Activated CD4-positive, alpha-beta T cell treated with anti-CD3 and anti-CD28 coated beads, Interleukin-2, amount 10 ng/mL, durations not matched to agents 7 days and 5 days (primary cell): ENCODE results near the gene MCM8. TPM values are rescaled to one million over a fixed set of nuclear protein-coding genes. Genes with fewer than 3 reads are reported as not detected.

Source experiments
- CTCF ChIA-PET: fragments of 350-600 bp; sonication (Branson Sonifier 250); formaldehyde crosslinking; loops from one replicate; lab custom pipeline; 2021; ENCODE audit warnings: antibody characterized with exemption; lab: Charles Lee
- POLR2A ChIA-PET: fragments of 350-600 bp; sonication (Branson Sonifier 250); formaldehyde crosslinking; loops from one replicate; lab custom pipeline; 2021; ENCODE audit warnings: antibody characterized with exemption; lab: Charles Lee
- DNase-seq: peaks from one replicate; pipeline ENCODE4 v3.0.0-alpha.2; 2020
- H3K27ac Mint-ChIP-seq: one replicate; pipeline ENCODE4 v1.8.0; 2021; ENCODE audit warnings: mild to moderate bottlenecking, moderate library complexity, mixed read lengths
- H3K27me3 Mint-ChIP-seq: one replicate; pipeline ENCODE4 v1.8.0; 2021; ENCODE audit warnings: mixed read lengths
- H3K36me3 Mint-ChIP-seq: one replicate; pipeline ENCODE4 v1.8.0; 2021; ENCODE audit warnings: low read depth, mixed read lengths
- H3K4me1 Mint-ChIP-seq: one replicate; pipeline ENCODE4 v1.8.0; 2021; ENCODE audit warnings: mixed read lengths
- H3K4me3 Mint-ChIP-seq: one replicate; pipeline ENCODE4 v1.8.0; 2021; ENCODE audit warnings: mild to moderate bottlenecking, moderate library complexity, mixed read lengths
- H3K9me3 Mint-ChIP-seq: one replicate; pipeline ENCODE4 v1.8.0; 2021; ENCODE audit warnings: mixed read lengths
- total RNA-seq, 2 experiments: library from RNA; stranded (reverse); gene quantifications; one replicate each; pipeline ENCODE4 v1.2.3, GENCODE V29; 2021

The MCM8 gene
- total RNA-seq, 2 experiments from 2014 or later, result 32.1 to 32.4 TPM

DNA sequence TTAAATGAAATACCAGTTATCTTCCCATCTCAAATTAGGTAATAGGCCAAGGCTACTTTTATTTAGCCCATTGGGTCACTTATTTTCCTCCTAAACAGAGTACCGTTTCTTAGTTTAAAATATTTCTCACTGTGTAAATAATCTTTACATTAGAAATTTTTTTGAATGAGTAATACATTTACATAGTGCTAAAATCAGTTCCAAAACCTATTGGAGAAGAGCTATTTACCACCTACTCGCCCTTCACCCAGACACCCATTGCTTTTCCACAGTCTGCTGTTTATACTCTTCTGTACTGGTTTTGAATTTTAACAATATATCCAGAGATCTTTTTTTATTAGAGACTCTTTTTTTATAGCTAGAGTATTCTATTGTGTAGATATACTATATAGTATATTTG is 36.9 kb downstream of the MCM8 start:
- peaks cover 7% of the 10 kb centered on the region for H3K4me1 Mint-ChIP-seq
- CTCF ChIA-PET, result interaction anchor here (0.5 to 1.9 kb wide), 3 partner anchors 11 to 242 kb away, joined by 3 to 4 read pairs (median 4); no protein-coding TSS in a partner anchor
- no peak for DNase-seq
- POLR2A ChIA-PET, result no interaction called here
- H3K4me3 Mint-ChIP-seq, result no peak overlapping the region
- H3K27me3 Mint-ChIP-seq, result no peaks in the 10 kb centered on the region
- no peak overlapping the region for H3K27ac Mint-ChIP-seq
- H3K36me3 Mint-ChIP-seq, result peaks cover 36% of the 10 kb centered on the region
- no peaks in the 10 kb centered on the region for H3K9me3 Mint-ChIP-seq

- POLR2A ChIA-PET, result interaction anchor here (0.6 kb wide), 1 partner anchor 35 kb away, joined by 5 read pairs; no protein-coding TSS in a partner anchor
- Mint-ChIP-seq H3K4me3 (no peak overlapping the region), H3K27ac (no peak overlapping the region), H3K27me3 (no peaks in the 10 kb centered on the region), H3K36me3 (peaks cover 27% of the 10 kb centered on the region), H3K9me3 (no peaks in the 10 kb centered on the region), H3K4me1 (peaks cover 7% of the 10 kb centered on the region)
- CTCF ChIA-PET, result interaction anchor here (0.9 to 1.3 kb wide), 2 partner anchors 13 to 19 kb away, joined by 3 read pairs; no protein-coding TSS in a partner anchor
- DNase-seq, result no peak
Observed at GRCh38 chr20:5989539-5989938, 39.1 kb downstream of the MCM8 start.

DNA sequence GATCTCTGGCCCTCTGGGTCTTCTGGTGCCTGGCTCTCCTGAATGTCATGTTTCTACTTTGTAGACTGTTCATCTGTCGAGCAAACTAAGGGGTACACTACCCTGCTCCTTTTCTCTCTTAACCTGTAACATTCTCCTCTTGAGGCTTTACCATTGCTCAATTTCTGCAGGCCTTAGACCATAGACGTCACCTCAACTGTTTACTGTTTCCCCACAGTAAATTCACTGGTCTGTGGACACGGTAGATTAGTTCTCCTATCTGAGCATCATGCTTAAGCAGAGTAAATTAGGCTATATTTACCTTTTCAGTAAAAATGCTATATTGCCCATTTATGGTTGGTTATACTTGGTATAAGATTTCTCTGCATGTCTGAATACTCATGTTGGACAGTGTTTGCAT is 40.5 kb downstream of the MCM8 start:
- no peak overlapping the region for H3K4me3 Mint-ChIP-seq
- no peaks in the 10 kb centered on the region for H3K27me3 Mint-ChIP-seq
- no peak overlapping the region for H3K27ac Mint-ChIP-seq
- POLR2A ChIA-PET, result no interaction called here
- no peaks in the 10 kb centered on the region for H3K9me3 Mint-ChIP-seq
- no peak for DNase-seq
- peaks cover 34% of the 10 kb centered on the region for H3K36me3 Mint-ChIP-seq
- CTCF ChIA-PET, result no interaction called here
- peaks cover 16% of the 10 kb centered on the region for H3K4me1 Mint-ChIP-seq

- DNase-seq, result no peak
- H3K9me3 Mint-ChIP-seq, result no peaks in the 10 kb centered on the region
- no peak overlapping the region for H3K4me3 Mint-ChIP-seq
- ChIA-PET CTCF (no interaction called here), POLR2A (interaction anchor here (0.6 kb wide), 1 partner anchor 42 kb away, joined by 4 read pairs; no protein-coding TSS in a partner anchor)
- peaks cover 20% of the 10 kb centered on the region for H3K4me1 Mint-ChIP-seq
- H3K36me3 Mint-ChIP-seq, result peaks cover 36% of the 10 kb centered on the region
- no peaks in the 10 kb centered on the region for H3K27me3 Mint-ChIP-seq
- H3K27ac Mint-ChIP-seq, result no peak overlapping the region
Observed at GRCh38 chr20:5991623-5992441, 41.4 kb downstream of the MCM8 start.

GRCh38 chr20:5996765-5997164 is 46.3 kb downstream of the MCM8 start:
- CTCF ChIA-PET, result interaction anchor here (0.6 to 1.2 kb wide), 2 partner anchors 10 to 332 kb away, joined by 3 to 4 read pairs; no protein-coding TSS in a partner anchor
- peak; percentile 74 for DNase-seq
- H3K4me3 Mint-ChIP-seq, result no peak overlapping the region
- peak overlapping the region; percentile 77 for H3K27ac Mint-ChIP-seq
- no peaks in the 10 kb centered on the region for H3K27me3 Mint-ChIP-seq
- peaks cover 42% of the 10 kb centered on the region for H3K4me1 Mint-ChIP-seq
- POLR2A ChIA-PET, result interaction anchor here (0.6 kb wide), 1 partner anchor 46 kb away, joined by 3 read pairs; no protein-coding TSS in a partner anchor
- H3K36me3 Mint-ChIP-seq, result peaks cover 25% of the 10 kb centered on the region
- H3K9me3 Mint-ChIP-seq, result no peaks in the 10 kb centered on the region

DNA sequence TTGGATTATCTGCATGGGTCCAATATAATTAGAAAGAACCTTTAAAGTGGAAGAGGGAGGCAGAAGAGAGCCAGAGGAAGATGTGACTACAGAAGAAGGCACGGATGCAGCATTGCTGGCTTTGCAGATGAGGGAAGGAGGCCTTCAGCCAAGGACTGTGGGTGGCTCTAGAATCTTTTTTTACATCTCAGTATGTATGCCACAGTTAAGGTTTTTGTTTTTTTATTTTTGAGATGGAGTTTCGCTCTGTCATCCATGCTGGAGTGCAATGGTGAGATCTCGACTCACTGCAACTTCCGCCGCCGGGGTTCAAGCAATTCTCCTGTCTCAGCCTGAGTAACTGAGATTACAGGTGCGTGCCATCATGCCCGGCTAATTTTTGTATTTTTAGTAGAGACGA is 49.3 kb downstream of the MCM8 start:
- POLR2A ChIA-PET, result no interaction called here
- CTCF ChIA-PET, result no interaction called here
- Mint-ChIP-seq H3K9me3 (no peaks in the 10 kb centered on the region), H3K27me3 (no peaks in the 10 kb centered on the region), H3K4me3 (no peak overlapping the region), H3K27ac (no peak overlapping the region), H3K4me1 (peaks cover 51% of the 10 kb centered on the region), H3K36me3 (peaks cover 22% of the 10 kb centered on the region)
- no peak for DNase-seq

GRCh38 chr20:6000871-6001270 is 50.4 kb downstream of the MCM8 start:
- H3K4me1 Mint-ChIP-seq, result peaks cover 46% of the 10 kb centered on the region
- H3K4me3 Mint-ChIP-seq, result no peak overlapping the region
- peak overlapping the region; percentile 73 for H3K27ac Mint-ChIP-seq
- POLR2A ChIA-PET, result no interaction called here
- H3K36me3 Mint-ChIP-seq, result peaks cover 11% of the 10 kb centered on the region
- no peak for DNase-seq
- no peaks in the 10 kb centered on the region for H3K27me3 Mint-ChIP-seq
- no peaks in the 10 kb centered on the region for H3K9me3 Mint-ChIP-seq
- CTCF ChIA-PET, result interaction anchor here (0.6 kb wide), 2 partner anchors 29 to 406 kb away, joined by 3 to 4 read pairs; no protein-coding TSS in a partner anchor

DNA sequence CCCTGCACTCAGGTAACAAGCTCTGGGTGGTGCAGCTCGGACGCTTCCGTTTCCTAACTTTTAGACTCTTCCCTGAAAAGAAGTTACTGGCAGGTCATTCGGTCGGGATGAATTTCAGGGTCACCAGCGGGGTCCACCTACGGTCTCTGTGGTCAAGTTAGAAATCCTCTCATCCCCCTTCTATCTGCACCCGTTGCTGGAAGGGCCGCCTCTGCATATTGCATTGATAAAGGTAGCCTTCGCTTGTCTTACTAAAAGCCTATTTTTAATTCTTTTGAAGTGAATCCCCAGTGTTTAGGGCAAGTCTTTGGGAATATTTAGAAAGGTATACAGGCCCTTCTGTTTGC is 56.1 kb downstream of the MCM8 start:
- H3K27ac Mint-ChIP-seq, result peak overlapping the region; percentile 95
- POLR2A ChIA-PET, result interaction anchor here (0.6 kb wide), 1 partner anchor 20 kb away, joined by 3 read pairs; no protein-coding TSS in a partner anchor
- peak overlapping the region; percentile 98 for H3K4me3 Mint-ChIP-seq
- H3K27me3 Mint-ChIP-seq, result no peaks in the 10 kb centered on the region
- no peak for DNase-seq
- peaks cover 32% of the 10 kb centered on the region for H3K4me1 Mint-ChIP-seq
- H3K36me3 Mint-ChIP-seq, result peaks cover 12% of the 10 kb centered on the region
- CTCF ChIA-PET, result interaction anchor here (1.0 to 1.2 kb wide), 2 partner anchors 10 to 218 kb away, joined by 3 to 4 read pairs; no protein-coding TSS in a partner anchor
- H3K9me3 Mint-ChIP-seq, result no peaks in the 10 kb centered on the region

DNA sequence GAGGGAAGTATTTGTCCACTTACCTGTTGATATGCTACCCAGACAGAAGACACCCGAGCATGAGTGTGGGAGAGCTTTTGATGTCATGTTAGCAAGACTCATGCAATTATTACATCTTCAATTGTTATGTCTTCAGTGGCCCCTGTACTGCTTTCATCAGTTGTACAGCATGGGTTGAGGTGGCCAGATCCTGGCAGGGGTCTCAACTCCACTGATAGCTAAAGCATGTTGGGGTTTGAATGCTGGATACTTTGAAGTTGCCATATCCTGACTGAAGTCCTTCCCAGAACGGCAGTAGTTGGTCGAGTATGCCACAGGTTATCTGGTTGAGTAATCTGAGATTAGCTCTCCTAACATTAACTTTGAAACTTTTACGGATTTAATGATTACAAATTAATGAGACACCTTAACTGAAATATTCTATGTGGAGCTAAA is 56.7 kb downstream of the MCM8 start:
- Mint-ChIP-seq H3K36me3 (peaks cover 16% of the 10 kb centered on the region), H3K4me3 (peak overlapping the region; percentile 98), H3K4me1 (peaks cover 35% of the 10 kb centered on the region), H3K9me3 (no peaks in the 10 kb centered on the region), H3K27ac (peak overlapping the region; percentile 95), H3K27me3 (no peaks in the 10 kb centered on the region)
- ChIA-PET POLR2A (interaction anchor here (0.6 to 0.7 kb wide), 2 partner anchors 20 to 465 kb away, joined by 3 to 4 read pairs; no protein-coding TSS in a partner anchor), CTCF (interaction anchor here (0.6 to 1.4 kb wide), 4 partner anchors 11 to 477 kb away, joined by 3 to 4 read pairs (median 4); no protein-coding TSS in a partner anchor)
- DNase-seq, result no peak

DNA sequence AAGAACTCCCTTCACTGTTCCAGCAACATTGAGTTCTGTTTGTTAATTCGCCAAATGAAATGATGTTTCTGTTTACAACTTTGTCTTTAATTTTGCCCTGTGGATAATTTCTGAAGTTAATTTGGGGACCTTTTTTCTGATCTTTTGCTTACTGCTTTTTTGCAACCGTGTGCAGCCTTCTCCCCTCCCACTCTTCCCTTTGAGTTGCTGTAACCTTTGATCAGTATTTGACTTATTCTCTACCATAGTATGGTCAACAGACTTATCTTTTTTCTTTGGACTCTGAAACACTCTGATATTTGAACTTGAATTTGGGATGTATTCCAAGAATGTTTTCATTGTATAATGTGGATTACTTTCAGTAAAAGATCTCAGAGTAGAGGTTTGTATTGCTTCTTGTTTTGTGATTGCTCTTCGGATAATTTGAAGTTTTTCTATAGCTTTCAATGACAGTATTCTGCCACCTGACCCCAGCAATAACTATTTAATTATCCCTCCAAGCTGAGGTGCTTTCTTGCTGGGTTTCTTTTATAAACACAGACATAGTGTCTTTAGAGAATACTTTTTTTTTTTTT is 57.2 kb downstream of the MCM8 start:
- DNase-seq, result no peak
- CTCF ChIA-PET, result interaction anchor here (0.6 to 1.4 kb wide), 4 partner anchors 11 to 478 kb away, joined by 3 to 4 read pairs (median 4); no protein-coding TSS in a partner anchor
- POLR2A ChIA-PET, result interaction anchor here (0.7 kb wide), 1 partner anchor 465 kb away, joined by 4 read pairs; no protein-coding TSS in a partner anchor
- Mint-ChIP-seq H3K4me1 (peaks cover 35% of the 10 kb centered on the region), H3K27ac (no peak overlapping the region), H3K9me3 (no peaks in the 10 kb centered on the region), H3K27me3 (no peaks in the 10 kb centered on the region), H3K4me3 (peak overlapping the region; percentile 98), H3K36me3 (peaks cover 21% of the 10 kb centered on the region)

DNA sequence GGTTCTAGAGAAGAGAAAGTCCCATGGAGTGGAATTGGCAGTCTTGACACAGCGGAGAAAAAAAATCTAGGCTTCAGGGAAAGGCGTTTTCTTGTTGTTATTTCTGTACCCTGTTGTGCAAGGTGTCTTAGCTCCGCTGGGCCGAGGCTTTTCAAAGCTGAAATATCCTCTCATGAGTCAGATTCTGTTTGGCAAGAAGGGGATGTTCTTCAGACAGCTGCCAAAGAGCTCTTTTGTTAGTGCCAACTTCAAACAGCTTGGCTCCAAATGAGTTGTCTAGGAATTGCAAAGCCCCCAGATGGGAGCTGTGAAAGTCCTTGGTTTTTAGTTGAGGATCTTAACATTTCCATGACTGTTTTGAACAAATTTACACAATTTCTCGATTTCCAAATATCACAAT is 57.8 kb downstream of the MCM8 start:
- CTCF ChIA-PET, result interaction anchor here (0.6 to 1.4 kb wide), 2 partner anchors 18 to 478 kb away, joined by 3 read pairs; no protein-coding TSS in a partner anchor
- Mint-ChIP-seq H3K27me3 (no peaks in the 10 kb centered on the region), H3K9me3 (no peaks in the 10 kb centered on the region), H3K36me3 (peaks cover 25% of the 10 kb centered on the region), H3K4me3 (no peak overlapping the region), H3K27ac (no peak overlapping the region), H3K4me1 (peaks cover 35% of the 10 kb centered on the region)
- DNase-seq, result no peak
- POLR2A ChIA-PET, result no interaction called here

DNA sequence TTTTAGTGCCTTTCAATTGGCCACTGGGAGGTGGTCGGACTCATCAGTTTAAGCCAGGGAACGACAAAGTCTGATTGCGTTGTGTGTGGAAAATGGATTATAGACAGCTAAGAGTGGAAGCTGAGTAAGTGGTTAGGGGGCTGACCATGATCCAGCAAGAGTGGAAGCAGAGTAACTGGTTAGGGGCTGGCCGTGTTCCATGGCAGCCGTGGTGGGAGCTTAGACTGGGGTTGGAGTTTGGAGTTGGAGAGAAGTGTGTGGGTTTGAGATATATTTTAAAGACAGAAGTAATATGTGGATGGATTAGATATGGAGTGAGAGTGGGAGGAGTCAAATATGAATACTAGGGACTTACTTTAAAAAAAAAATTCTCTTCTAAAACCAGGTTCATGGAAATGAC is 61.7 kb downstream of the MCM8 start:
- Mint-ChIP-seq H3K27ac (no peak overlapping the region), H3K27me3 (no peaks in the 10 kb centered on the region), H3K36me3 (peaks cover 39% of the 10 kb centered on the region), H3K4me1 (peaks cover 25% of the 10 kb centered on the region), H3K9me3 (no peaks in the 10 kb centered on the region), H3K4me3 (no peak overlapping the region)
- ChIA-PET CTCF (interaction anchor here (0.6 to 1.3 kb wide), 2 partner anchors 14 to 469 kb away, joined by 3 to 4 read pairs; no protein-coding TSS in a partner anchor), POLR2A (interaction anchor here (0.6 kb wide), 1 partner anchor 256 kb away, joined by 3 read pairs; no protein-coding TSS in a partner anchor)
- no peak for DNase-seq
